Astrocyte (in vitro differentiated cells and primary cell): ENCODE measurements around the gene PERM1. TPM values are rescaled to one million over a fixed set of nuclear protein-coding genes. Genes with fewer than 3 reads are reported as not detected.

Experiments used
- DNase-seq: peaks from one replicate; pipeline ENCODE4 v3.0.0-alpha.2; 2010; ENCODE audit warnings: low read depth
- FAIRE-seq: peaks from 2 replicates; lab custom pipeline; 2011; peaks lifted over from hg19 to GRCh38; lab: Jason Lieb, UNC
- H2AFZ ChIP-seq: 2 replicates; pipeline ENCODE4 v1.6.0; 2012; ENCODE audit warnings: low read depth, low read length, inconsistent platforms
- H3K27ac ChIP-seq: 2 replicates; pipeline ENCODE4 v1.5.1; 2011; ENCODE audit warnings: low read depth, low read length, inconsistent platforms
- H3K27me3 ChIP-seq: 2 replicates; pipeline ENCODE4 v1.6.0; 2011; ENCODE audit warnings: low read length, inconsistent platforms; ENCODE audit not compliant: insufficient read depth
- H3K36me3 ChIP-seq: 2 replicates; pipeline ENCODE4 v1.5.1; 2011; ENCODE audit warnings: low read length, inconsistent platforms; ENCODE audit not compliant: insufficient read depth
- H3K4me1 ChIP-seq: 2 replicates; pipeline ENCODE4 v1.5.1; 2011; ENCODE audit warnings: low read length, inconsistent platforms; ENCODE audit not compliant: insufficient read depth
- H3K4me2 ChIP-seq: 2 replicates; pipeline ENCODE4 v1.6.0; 2012; ENCODE audit warnings: low read length, inconsistent platforms
- H3K4me3 ChIP-seq: 2 replicates; pipeline ENCODE4 v1.5.1; 2011; ENCODE audit warnings: low read depth, mild to moderate bottlenecking, low read length, inconsistent platforms; ENCODE audit not compliant: insufficient read depth
- H3K79me2 ChIP-seq: 2 replicates; pipeline ENCODE4 v1.6.0; 2012; ENCODE audit warnings: mild to moderate bottlenecking, low read length, inconsistent platforms; ENCODE audit not compliant: insufficient read depth
- H3K9ac ChIP-seq: 2 replicates; pipeline ENCODE4 v1.6.0; 2012; ENCODE audit warnings: mild to moderate bottlenecking, low read length, inconsistent platforms
- H3K9me3 ChIP-seq: 2 replicates; pipeline ENCODE4 v1.5.1; 2012; ENCODE audit warnings: low read depth, mild to moderate bottlenecking, low read length, inconsistent platforms; ENCODE audit not compliant: insufficient read depth
- H4K20me1 ChIP-seq: 2 replicates; pipeline ENCODE4 v1.6.0; 2012; ENCODE audit warnings: low read length, inconsistent platforms; ENCODE audit not compliant: insufficient read depth
- H3K27ac Mint-ChIP-seq: one replicate; pipeline ENCODE4 v1.8.0; 2021; ENCODE audit warnings: mild to moderate bottlenecking, mixed read lengths; ENCODE audit not compliant: unreplicated experiment
- H3K27me3 Mint-ChIP-seq: one replicate; pipeline ENCODE4 v1.8.0; 2021; ENCODE audit warnings: low read depth, mixed read lengths; ENCODE audit not compliant: unreplicated experiment
- H3K36me3 Mint-ChIP-seq: one replicate; pipeline ENCODE4 v1.8.0; 2021; ENCODE audit warnings: low read depth, mixed read lengths; ENCODE audit not compliant: unreplicated experiment
- H3K4me1 Mint-ChIP-seq: one replicate; pipeline ENCODE4 v1.8.0; 2021; ENCODE audit warnings: low read depth, mixed read lengths; ENCODE audit not compliant: unreplicated experiment
- H3K4me3 Mint-ChIP-seq: one replicate; pipeline ENCODE4 v1.8.0; 2021; ENCODE audit warnings: mild to moderate bottlenecking, moderate library complexity, mixed read lengths; ENCODE audit not compliant: unreplicated experiment
- H3K9me3 Mint-ChIP-seq: one replicate; pipeline ENCODE4 v1.8.0; 2021; ENCODE audit warnings: mild to moderate bottlenecking, mixed read lengths; ENCODE audit not compliant: unreplicated experiment
- CTCF ChIP-seq: IDR thresholded peaks from 2 replicates; pipeline ENCODE4 v1.5.1; 2011; ENCODE audit warnings: low read depth, mild to moderate bottlenecking, inconsistent platforms, low read length, moderate library complexity; ENCODE audit not compliant: insufficient read depth
- EZH2 ChIP-seq: IDR thresholded peaks from 2 replicates; pipeline ENCODE4 v1.6.1; 2012; ENCODE audit warnings: mild to moderate bottlenecking, low read length, inconsistent platforms; ENCODE audit not compliant: insufficient read depth
- total RNA-seq: library from RNA; stranded (reverse); gene quantifications from 2 replicates; pipeline ENCODE4 v1.2.1, GENCODE V29; 2021

Gene PERM1
- total RNA-seq, 1 donor from 2014 or later: 0.20 TPM

GRCh38 chr1:931380-932172 lies 50.3 kb downstream of the PERM1 start:
- H3K36me3 Mint-ChIP-seq: no peaks in the 10 kb centered on the region
- Histone ChIP-seq H3K36me3 (no peaks in the 10 kb centered on the region), H4K20me1 (peaks cover 36% of the 10 kb centered on the region), H2AFZ (no peak overlapping the region), H3K9ac (no peak overlapping the region), H3K9me3 (no peaks in the 10 kb centered on the region), H3K4me1 (peaks cover 3% of the 10 kb centered on the region), H3K79me2 (no peaks in the 10 kb centered on the region), H3K4me3 (no peak overlapping the region), H3K27ac (no peak overlapping the region), H3K4me2 (no peak overlapping the region), H3K27me3 (peaks cover 16% of the 10 kb centered on the region)
- TF ChIP-seq EZH2 (no peak), CTCF (no peak)
- H3K9me3 Mint-ChIP-seq: peaks cover 2% of the 10 kb centered on the region
- peak overlapping the region; percentile 77 for H3K27ac Mint-ChIP-seq
- peaks cover 52% of the 10 kb centered on the region for H3K27me3 Mint-ChIP-seq
- FAIRE-seq (no peak), DNase-seq (no peak)
- H3K4me3 Mint-ChIP-seq: no peak overlapping the region
- H3K4me1 Mint-ChIP-seq: peaks cover 7% of the 10 kb centered on the region

DNA sequence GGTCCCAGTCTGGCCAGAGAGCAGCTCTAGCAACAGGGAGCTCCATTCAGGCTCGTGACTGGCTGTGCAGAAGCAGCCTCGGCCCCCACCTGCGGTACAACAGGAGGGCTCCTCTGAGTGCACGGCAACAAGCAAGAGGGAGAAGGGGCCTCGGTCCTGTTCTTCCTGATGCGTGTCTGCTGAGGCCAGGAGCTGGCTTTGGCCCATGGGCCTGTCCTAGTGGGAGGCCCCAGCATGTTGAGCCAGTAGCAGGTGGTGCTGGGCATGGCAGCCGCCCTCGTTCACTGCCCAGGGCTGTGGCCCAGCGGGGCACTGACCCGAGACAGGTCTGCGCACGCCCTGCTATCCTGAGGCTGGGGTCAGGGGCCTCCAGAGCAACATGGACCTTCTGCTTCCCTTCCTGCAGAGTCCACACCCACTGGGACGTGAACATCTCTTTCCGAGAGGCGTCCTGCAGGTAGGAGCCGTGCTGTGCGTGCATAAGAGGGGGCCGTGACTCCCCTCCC lies 51.2 kb downstream of the PERM1 start:
- Histone ChIP-seq H3K9ac (no peak overlapping the region), H3K4me3 (no peak overlapping the region), H3K79me2 (no peaks in the 10 kb centered on the region), H3K4me1 (peaks cover 7% of the 10 kb centered on the region), H3K27ac (no peak overlapping the region), H4K20me1 (peaks cover 45% of the 10 kb centered on the region), H3K36me3 (no peaks in the 10 kb centered on the region), H3K9me3 (no peaks in the 10 kb centered on the region), H2AFZ (no peak overlapping the region), H3K27me3 (peaks cover 22% of the 10 kb centered on the region), H3K4me2 (no peak overlapping the region)
- TF ChIP-seq EZH2: no peak
- TF ChIP-seq CTCF: no peak
- no peak for DNase-seq
- Mint-ChIP-seq H3K9me3 (peaks cover 2% of the 10 kb centered on the region), H3K36me3 (peaks cover 2% of the 10 kb centered on the region), H3K4me3 (no peak overlapping the region), H3K27ac (no peak overlapping the region), H3K27me3 (peaks cover 58% of the 10 kb centered on the region), H3K4me1 (peaks cover 7% of the 10 kb centered on the region)
- no peak for FAIRE-seq
